ENCODE results near the gene APOD. TPM values are rescaled to one million over a fixed set of nuclear protein-coding genes. Genes with fewer than 3 reads are reported as not detected.

The APOD gene
- total RNA-seq, 3 donors from 2014 or later: 651 to 2,224 (median 1,247) TPM

DNA sequence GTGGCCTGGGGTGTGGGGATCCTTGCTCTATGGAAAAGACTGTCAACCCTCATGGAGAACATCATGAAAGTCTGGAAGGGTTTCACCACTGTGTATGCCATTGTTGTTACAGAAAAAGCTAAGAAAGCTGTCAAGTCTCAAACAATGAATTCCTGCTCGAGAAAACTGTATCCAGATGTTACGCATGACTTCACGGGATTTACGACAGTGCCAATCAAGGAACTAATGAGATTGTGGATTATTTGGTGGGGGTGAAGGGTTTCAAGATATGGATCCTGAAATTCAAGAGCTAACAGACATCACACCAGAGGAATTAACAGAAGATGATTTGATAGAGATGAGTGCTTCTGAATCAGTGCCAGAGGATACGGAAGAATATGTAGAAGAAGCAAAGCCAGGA is 48.4 kb downstream of the APOD start:
- H3K27ac ChIP-seq: no peak overlapping the region
- H3K4me1 ChIP-seq: peaks cover 0 to 4% of the 10 kb centered on the region in 2 donors
- peaks cover 4% of the 10 kb centered on the region for H3K36me3 ChIP-seq
- no peak overlapping the region for H3K4me3 ChIP-seq
- no peak for TF ChIP-seq POLR2A (IDR thresholded peaks at IDR 0.05)
- TF ChIP-seq, protein P1, sequence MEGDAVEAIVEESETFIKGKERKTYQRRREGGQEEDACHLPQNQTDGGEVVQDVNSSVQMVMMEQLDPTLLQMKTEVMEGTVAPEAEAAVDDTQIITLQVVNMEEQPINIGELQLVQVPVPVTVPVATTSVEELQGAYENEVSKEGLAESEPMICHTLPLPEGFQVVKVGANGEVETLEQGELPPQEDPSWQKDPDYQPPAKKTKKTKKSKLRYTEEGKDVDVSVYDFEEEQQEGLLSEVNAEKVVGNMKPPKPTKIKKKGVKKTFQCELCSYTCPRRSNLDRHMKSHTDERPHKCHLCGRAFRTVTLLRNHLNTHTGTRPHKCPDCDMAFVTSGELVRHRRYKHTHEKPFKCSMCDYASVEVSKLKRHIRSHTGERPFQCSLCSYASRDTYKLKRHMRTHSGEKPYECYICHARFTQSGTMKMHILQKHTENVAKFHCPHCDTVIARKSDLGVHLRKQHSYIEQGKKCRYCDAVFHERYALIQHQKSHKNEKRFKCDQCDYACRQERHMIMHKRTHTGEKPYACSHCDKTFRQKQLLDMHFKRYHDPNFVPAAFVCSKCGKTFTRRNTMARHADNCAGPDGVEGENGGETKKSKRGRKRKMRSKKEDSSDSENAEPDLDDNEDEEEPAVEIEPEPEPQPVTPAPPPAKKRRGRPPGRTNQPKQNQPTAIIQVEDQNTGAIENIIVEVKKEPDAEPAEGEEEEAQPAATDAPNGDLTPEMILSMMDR (IDR thresholded peaks at IDR 0.05): no peak
- TF ChIP-seq POLR2AphosphoS5 (IDR thresholded peaks at IDR 0.05): no peak
- intact Hi-C loops (cut with DNase I; ENCODE audit: low total_unique reads): no loop called here
- H3K9me3 ChIP-seq: no peaks in the 10 kb centered on the region
- no peak for DNase-seq (ENCODE audit: low spot score in 2 of 2)
- no peaks in the 10 kb centered on the region for H3K27me3 ChIP-seq

DNA sequence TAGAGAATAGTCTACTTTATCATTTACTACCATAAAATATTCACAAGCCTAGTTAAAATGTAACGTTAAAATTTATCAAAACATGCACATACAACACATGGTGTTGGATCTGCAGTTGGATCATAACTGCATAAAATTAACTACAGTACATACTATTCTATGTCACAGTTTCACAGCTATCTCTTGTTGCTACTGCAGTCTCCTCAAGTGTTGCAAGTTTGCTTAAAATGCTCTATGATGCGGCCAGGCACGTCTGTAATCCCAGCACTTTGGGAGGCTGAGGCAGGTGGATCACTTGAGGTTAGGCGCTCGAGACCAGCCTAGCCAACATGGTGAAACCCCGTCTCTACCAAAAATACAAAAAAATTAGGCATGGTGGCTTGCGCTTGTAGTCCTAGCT is 50.9 kb downstream of the APOD start:
- intact Hi-C loops (cut with DNase I; ENCODE audit: low total_unique reads): no loop called here
- H3K4me1 ChIP-seq: no peaks in the 10 kb centered on the region
- no peak overlapping the region for H3K27ac ChIP-seq
- TF ChIP-seq, protein P1 (IDR thresholded peaks at IDR 0.05): no peak
- TF ChIP-seq POLR2A (IDR thresholded peaks at IDR 0.05) (no peak), POLR2AphosphoS5 (IDR thresholded peaks at IDR 0.05) (no peak)
- no peak overlapping the region for H3K4me3 ChIP-seq
- no peaks in the 10 kb centered on the region for H3K27me3 ChIP-seq
- H3K36me3 ChIP-seq: no peaks in the 10 kb centered on the region
- DNase-seq (ENCODE audit: low spot score in 2 of 2): no peak
- H3K9me3 ChIP-seq: no peaks in the 10 kb centered on the region

DNA sequence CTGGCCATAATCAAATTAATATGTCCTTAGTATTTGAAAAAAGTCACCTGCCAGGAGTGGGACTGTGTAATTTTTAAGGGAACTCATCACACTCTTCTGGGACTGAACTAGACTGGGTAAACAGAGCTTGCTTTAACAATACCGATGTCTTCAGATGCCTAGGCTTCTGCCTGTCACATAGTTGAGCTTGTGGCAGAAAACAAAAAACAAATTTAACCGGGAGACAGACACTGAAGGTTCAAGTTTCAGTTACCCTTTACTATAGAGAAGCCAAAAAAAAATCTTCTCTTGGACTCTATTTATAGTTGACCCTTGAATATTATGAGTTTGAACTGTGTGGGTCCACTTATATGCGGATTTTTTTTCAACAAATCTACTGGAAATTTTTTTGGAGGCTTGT is 51.4 kb downstream of the APOD start:
- no peaks in the 10 kb centered on the region for H3K27me3 ChIP-seq
- H3K36me3 ChIP-seq: no peaks in the 10 kb centered on the region
- no peaks in the 10 kb centered on the region for H3K4me1 ChIP-seq
- H3K4me3 ChIP-seq: no peak overlapping the region
- H3K27ac ChIP-seq: no peak overlapping the region
- intact Hi-C loops (cut with DNase I; ENCODE audit: low total_unique reads): no loop called here
- TF ChIP-seq, protein P1 (IDR thresholded peaks at IDR 0.05): no peak
- TF ChIP-seq POLR2AphosphoS5 (IDR thresholded peaks at IDR 0.05): no peak
- TF ChIP-seq POLR2A (IDR thresholded peaks at IDR 0.05): no peak
- no peak for DNase-seq (ENCODE audit: low spot score in 2 of 2)
- no peaks in the 10 kb centered on the region for H3K9me3 ChIP-seq

DNA sequence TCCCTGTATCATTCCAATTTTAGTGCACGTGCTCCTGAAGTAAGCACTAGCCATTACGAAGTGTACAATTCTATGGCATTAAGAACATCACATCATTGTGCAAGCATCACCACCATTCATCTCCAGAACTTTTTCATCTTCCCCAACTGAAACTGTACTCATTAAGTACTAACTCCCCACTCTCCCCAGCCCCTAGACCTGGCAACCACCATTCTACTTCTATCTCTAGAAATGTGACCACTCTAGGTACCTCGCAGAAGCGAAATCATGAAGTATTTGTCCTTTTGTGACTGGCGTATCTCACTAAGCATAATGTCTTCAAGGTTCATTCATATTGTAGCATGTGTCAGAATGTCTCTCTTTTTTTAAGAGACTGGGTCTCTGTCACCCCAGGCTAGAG is 52.1 kb downstream of the APOD start:
- Histone ChIP-seq H3K4me1 (no peaks in the 10 kb centered on the region), H3K4me3 (no peak overlapping the region), H3K27me3 (no peaks in the 10 kb centered on the region), H3K9me3 (no peaks in the 10 kb centered on the region), H3K27ac (no peak overlapping the region), H3K36me3 (no peaks in the 10 kb centered on the region)
- DNase-seq (ENCODE audit: low spot score in 2 of 2): no peak
- intact Hi-C loops (cut with DNase I; ENCODE audit: low total_unique reads): no loop called here
- TF ChIP-seq POLR2AphosphoS5 (IDR thresholded peaks at IDR 0.05) (no peak), POLR2A (IDR thresholded peaks at IDR 0.05) (no peak)
- TF ChIP-seq, protein P1 (IDR thresholded peaks at IDR 0.05): no peak

DNA sequence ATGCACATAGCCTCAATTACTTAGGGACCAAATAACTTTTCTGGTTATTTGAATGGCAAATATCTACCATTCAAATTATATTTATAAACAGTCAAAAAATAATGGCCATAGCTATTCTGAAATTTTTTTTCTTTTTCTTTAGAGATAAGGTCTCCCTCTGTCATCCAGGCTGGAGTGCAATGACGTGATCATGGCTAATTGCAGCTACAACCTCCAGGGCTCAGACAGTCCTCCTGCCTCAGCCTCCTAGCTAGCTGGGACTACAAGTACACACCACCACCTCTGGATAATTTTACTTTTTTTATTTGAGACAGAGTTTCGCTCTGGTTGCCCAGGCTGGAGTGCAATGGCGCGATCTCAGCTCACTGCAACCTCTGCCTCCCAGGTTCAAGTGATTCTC is 57.2 kb downstream of the APOD start:
- Histone ChIP-seq H3K27me3 (no peaks in the 10 kb centered on the region), H3K36me3 (no peaks in the 10 kb centered on the region), H3K4me1 (no peaks in the 10 kb centered on the region), H3K4me3 (no peak overlapping the region), H3K9me3 (no peaks in the 10 kb centered on the region), H3K27ac (no peak overlapping the region)
- no peak for DNase-seq (ENCODE audit: low spot score in 2 of 2)
- TF ChIP-seq, protein P1 (IDR thresholded peaks at IDR 0.05): no peak
- no peak for TF ChIP-seq POLR2AphosphoS5 (IDR thresholded peaks at IDR 0.05)
- no peak for TF ChIP-seq POLR2A (IDR thresholded peaks at IDR 0.05)
- intact Hi-C loops (cut with DNase I; ENCODE audit: low total_unique reads): loop anchor here (10.0 kb wide), 1 partner anchor 842 kb away; the partner anchor contains the start of gene FAM43A
